NCI-H2081 treated with DMSO at 0.1 percent for 48 hours (cell line): Measurements from ENCODE around the gene KCNN4.

Source experiments
- DNase-seq: peaks from one replicate; lab custom pipeline; 2025; lab: John Stamatoyannopoulos, UW

The KCNN4 gene

GRCh38 chr19:43748205-43748594 is 32.6 kb downstream of the KCNN4 start:
- no peak for DNase-seq

- no peak for DNase-seq
These were observed 33.1 kb downstream of the KCNN4 start for GRCh38 chr19:43747557-43748204.

GRCh38 chr19:43743059-43743458 is 37.7 kb downstream of the KCNN4 start:
- no peak for DNase-seq

DNA sequence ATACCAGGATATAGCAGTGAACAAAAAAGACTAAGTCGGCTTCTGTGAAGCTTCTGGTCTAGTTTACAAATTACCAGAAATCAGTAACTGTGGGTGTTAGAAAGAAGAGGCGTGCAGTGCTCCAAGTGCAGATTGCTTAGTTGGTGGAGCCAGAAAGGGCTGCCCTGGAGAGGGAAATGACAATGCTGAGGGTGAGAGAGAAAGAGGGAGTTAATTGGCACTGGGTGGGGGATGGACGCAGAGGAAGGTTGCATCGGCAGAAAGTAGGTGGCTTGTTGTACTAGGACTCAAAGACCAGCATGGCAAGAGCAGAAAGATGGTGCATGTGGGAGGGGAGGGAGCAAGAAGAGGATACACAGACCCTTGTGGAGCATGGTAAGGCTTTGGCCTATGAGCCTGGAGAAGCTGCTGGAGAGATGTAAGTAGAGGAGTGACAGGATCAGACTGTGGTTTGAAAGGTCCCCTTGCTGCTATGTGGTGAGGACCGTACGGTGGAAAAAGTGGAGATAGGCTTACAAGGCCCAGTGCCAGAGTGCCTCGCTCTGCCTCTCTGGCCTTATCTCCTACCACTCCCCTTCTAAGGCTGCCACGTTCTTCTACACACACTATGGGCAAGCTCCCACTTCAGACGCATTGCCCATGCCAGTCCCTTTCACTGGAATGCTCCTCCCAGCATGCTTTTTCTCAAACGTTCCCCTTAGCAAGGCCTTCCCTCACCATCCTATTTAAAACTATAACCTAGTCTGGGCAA is 39.5 kb downstream of the KCNN4 start:
- no peak for DNase-seq

DNA sequence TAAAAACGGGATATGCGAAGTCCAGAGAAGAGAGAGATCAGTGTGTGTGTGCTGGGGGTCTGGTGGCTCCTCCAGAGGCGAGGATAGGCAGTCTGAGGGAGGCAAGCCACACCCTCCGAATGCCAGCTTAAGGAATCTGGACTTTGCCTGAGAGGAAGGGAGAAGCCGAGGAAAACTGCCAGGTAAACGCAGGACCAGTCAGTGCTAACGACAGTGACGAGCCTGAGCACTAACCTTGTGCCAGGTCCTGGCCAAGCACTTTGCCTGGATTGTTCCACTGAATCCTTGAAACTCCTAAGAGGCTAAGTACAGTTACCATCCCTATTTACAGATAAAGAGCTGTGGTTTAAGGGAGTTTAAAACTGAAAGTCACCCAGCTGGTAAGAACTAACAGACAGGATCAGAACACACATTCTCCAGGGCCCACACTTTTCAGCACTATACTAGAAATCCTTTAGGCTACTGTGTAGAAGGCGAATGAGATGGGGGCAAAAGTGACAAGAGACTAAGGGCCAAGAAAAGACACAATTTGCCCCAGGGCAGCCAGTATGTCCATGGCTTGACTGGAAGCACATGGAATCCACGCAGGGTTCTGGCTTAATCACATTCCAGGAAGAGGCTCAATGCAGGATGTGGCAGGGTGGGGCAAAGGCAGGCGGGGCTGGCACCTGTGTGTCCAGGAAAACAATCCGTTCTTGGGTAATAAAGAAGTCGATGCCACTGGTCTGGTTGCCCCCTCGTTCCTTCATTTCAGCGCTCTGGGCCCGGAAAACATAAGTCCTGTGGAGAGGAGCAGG is 41.1 kb downstream of the KCNN4 start:
- DNase-seq: no peak

- no peak for DNase-seq
These were observed 42.0 kb downstream of the KCNN4 start for GRCh38 chr19:43738780-43739211.

- no peak for DNase-seq
These were observed 44.8 kb downstream of the KCNN4 start for GRCh38 chr19:43735957-43736356.

GRCh38 chr19:43735013-43735412 is 45.8 kb downstream of the KCNN4 start:
- DNase-seq: no peak

- no peak for DNase-seq
These were observed 48.9 kb downstream of the KCNN4 start for GRCh38 chr19:43731846-43732245.

- DNase-seq: no peak
These were observed 49.4 kb downstream of the KCNN4 start for GRCh38 chr19:43731346-43731745.

DNA sequence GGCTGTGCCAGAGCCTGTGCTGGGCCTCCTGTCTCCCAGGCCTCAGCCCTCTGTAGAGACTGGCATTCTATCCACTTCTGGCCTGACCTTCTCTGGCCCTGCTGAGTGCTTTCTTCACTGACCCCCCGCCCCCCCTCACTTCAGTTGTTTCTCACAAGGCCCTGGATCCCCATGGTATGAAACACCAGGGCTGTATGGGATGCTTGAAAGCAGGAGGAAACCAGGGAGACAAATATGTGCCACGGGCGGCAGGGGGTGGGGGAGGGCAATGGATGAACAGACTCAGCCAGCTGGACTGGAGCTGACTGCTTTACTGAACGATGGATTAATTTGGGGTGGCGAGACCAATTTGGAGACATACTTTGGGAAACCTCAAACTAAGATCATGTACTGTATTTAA is 50.9 kb downstream of the KCNN4 start:
- no peak for DNase-seq

DNA sequence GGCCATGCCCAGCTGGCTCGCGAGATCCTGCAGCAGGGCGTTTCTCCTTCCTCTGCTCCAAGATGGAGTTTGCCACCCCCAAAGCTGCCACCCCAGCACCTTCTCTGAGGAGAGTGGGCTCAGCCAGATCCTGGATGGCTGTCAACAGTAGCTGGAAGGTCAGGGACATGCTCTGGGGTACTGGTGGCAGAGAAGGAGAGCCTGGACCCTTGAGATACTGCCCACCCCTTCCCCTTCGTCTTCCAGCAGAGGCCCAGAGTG is 53.2 kb downstream of the KCNN4 start:
- no peak for DNase-seq

- DNase-seq: no peak
These were observed 53.8 kb downstream of the KCNN4 start for GRCh38 chr19:43726736-43727592.

DNA sequence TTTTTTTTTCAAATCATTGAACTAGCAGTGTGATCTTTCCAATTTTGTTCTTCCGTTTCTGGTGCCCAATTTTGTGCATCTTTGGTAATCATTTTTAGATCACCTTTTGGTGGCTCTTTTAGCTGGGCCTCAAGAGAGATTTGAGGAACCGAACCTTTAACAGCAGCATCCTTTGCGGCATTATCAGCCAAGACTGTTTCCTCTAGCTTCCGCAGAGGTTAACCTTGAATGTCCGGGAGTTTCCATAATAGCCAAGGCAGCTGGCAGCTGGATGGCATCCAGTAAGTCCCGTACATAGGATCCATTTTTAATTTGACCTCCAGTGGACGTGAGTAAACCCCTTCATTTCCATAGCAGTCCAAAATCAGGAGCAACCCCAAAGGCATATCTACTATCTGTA is 55.3 kb downstream of the KCNN4 start:
- no peak for DNase-seq

DNA sequence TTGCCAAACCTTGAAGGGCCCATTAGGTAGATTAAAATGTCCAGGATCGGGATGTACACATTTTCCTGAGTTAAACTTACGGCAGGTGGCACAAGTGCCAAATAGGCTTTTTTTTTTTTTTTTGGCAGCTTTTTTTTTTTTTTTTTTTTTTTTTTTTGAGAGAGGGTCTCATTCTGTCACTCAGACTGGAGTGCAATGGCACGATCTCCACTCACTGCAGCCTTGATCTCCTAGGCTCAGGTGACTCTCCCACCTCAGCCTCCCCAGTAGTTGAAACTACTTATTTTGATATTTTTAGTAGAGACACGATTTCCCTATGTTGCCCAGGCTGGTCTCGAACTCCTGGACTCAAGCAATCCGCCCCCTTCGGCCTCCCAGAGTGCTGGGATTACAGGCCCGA is 55.9 kb downstream of the KCNN4 start:
- no peak for DNase-seq

DNA sequence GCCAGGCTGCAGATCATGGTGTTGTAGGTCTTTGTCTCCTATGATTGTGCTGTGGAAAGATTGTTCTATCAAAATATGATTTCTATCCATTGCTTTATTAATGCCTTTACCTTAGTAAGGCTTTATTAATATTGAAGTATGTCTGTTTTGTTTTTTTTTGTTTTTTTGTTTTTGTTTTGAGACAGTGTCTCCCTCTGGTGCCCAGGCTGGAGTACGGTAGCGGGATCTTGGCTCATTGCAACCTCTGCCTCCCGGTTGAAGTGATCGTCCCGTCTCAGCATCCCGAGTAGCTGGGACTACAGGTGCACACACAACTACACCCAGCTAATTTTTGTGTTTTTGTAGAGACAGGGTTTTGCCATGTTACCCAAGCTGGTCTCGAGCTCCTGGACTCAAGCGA is 57.2 kb downstream of the KCNN4 start:
- no peak for DNase-seq

DNA sequence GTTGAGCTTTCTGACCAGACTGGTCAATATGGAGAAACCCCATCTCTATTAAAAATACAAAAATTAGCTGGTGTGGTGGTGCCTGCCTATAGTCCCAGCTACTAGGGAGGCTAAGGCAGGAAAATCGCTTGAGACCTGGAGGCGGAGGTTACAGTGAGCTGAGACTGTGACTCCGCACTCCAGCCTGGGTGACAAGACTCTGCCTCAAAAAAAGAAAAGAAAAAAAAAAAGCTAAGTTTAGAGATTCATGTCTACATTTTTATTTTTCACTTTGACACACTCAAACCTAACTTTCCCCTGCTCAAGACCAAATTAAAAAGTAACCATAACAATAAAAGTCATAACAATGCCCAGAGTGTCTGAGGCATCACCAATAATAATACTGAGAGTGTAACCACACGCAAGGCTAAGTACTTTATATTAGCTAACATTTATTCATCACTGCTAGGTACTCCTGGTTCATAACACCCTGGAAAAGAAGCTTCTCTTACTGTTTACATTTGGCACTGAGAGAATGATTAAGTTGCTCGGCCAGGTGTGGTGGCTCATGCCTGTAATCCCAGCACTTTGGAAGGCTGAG is 59.2 kb downstream of the KCNN4 start:
- no peak for DNase-seq

- no peak for DNase-seq
These were observed 59.8 kb downstream of the KCNN4 start for GRCh38 chr19:43720936-43721335.

- no peak for DNase-seq
These were observed 60.9 kb downstream of the KCNN4 start for GRCh38 chr19:43719918-43720317.

DNA sequence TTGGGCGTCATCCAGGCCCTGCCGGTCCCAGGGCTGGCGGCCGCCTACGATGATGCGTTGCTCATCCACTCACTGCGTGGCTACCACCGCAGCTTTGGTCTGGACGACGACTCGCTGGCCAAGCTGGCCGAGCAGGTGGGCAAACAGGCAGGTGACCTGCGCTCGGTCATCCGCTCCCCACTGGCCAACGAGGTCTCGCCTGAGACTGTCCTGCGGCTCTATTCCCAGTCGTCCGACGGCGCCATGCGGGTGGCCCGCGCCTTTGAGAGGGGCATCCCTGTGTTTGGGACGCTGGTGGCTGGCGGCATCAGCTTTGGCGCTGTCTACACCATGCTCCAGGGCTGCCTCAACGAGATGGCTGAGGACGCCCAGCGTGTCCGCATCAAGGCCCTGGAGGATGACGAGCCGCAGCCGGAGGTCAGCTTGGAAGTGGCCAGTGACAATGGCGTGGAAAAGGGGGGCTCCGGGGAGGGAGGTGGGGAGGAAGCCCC is 61.4 kb downstream of the KCNN4 start:
- no peak for DNase-seq

- no peak for DNase-seq
These were observed 62.0 kb downstream of the KCNN4 start for GRCh38 chr19:43718627-43719377.
